HepG2 (cell line): ENCODE data around the gene KHK. TPM values are rescaled to one million over a fixed set of nuclear protein-coding genes. Genes with fewer than 3 reads are reported as not detected.

Experiments used
- ARNT ChIP-seq: fragments of 450-650 bp; IDR thresholded peaks from 2 replicates; pipeline ENCODE4 v1.6.1; 2017
- CBX1 ChIP-seq: IDR thresholded peaks from one replicate; pipeline ENCODE4 v1.6.1; 2016; ENCODE audit warnings: antibody characterized with exemption, low read depth
- HOXD1 ChIP-seq: sonication (generic); formaldehyde crosslinking; IDR thresholded peaks from 2 replicates; pipeline ENCODE4 v1.5.0; 2020; ENCODE audit warnings: missing genetic modification reagents
- MTF2 ChIP-seq: sonication (generic); formaldehyde crosslinking; IDR thresholded peaks from 2 replicates; pipeline ENCODE4 v1.5.0; 2020; ENCODE audit warnings: missing genetic modification reagents, borderline replicate concordance
- RBFOX2 ChIP-seq: fragments of 200-400 bp; formaldehyde crosslinking; IDR thresholded peaks from 2 replicates; pipeline ENCODE4 v1.6.1; 2017; ENCODE audit warnings: low read depth, mild to moderate bottlenecking, low read length
- SMARCE1 ChIP-seq: fragments of 450-650 bp; IDR thresholded peaks from 2 replicates; pipeline ENCODE4 v1.6.1; 2017; ENCODE audit warnings: borderline replicate concordance
- SRY ChIP-seq: sonication (generic); formaldehyde crosslinking; IDR thresholded peaks from 2 replicates; pipeline ENCODE4 v1.8.0; 2022; ENCODE audit warnings: mild to moderate bottlenecking, missing genetic modification reagents
- TARDBP ChIP-seq: sonication (generic); formaldehyde crosslinking; IDR thresholded peaks from 2 replicates; pipeline ENCODE4 v1.8.0; 2022; ENCODE audit warnings: mild to moderate bottlenecking, missing genetic modification reagents
- ZNF224 ChIP-seq: sonication (generic); formaldehyde crosslinking; IDR thresholded peaks from 2 replicates; pipeline ENCODE4 v1.5.0; 2020; ENCODE audit warnings: mild to moderate bottlenecking, missing genetic modification reagents
- ZNF619 ChIP-seq: sonication (generic); formaldehyde crosslinking; IDR thresholded peaks from 2 replicates; pipeline ENCODE4 v1.4.0; 2020; ENCODE audit warnings: mild to moderate bottlenecking, missing genetic modification reagents
- polyA plus RNA-seq, 8 experiments: library from polyadenylated mRNA; depleted of rRNA in 3 of 8; stranded (reverse) in 7 of 8; unstranded in 1 of 8; fragments of >200 nt; fragmentation: Illumina TruSeq in 4 of 8; extraction: Trizol in 4 of 8; gene quantifications; 2 replicates each; pipeline versions ENCODE4 v1.2.1 to v1.2.3, GENCODE V29; 2011 to 2016; ENCODE audit warnings: low read depth in 4 of 8, missing spikeins in 1 of 8, mixed read lengths in 1 of 8; ENCODE audit not compliant: insufficient read depth in 1 of 8
- total RNA-seq, 5 experiments: library from RNA; depleted of rRNA; stranded (reverse); fragments of >200 nt; fragmentation: Illumina TruSeq; extraction: Trizol; gene quantifications; 2 replicates each; pipeline ENCODE4 v1.2.3, GENCODE V29; 2016; ENCODE audit warnings: low read depth in 1 of 5
- TF ChIP-seq, protein P1 (sequence below): sonication (generic); formaldehyde crosslinking; IDR thresholded peaks from 2 replicates; pipeline ENCODE4 v1.4.0; 2020; ENCODE audit warnings: mild to moderate bottlenecking, missing genetic modification reagents
- TF ChIP-seq, protein P2 (sequence below): IDR thresholded peaks from 2 replicates; pipeline ENCODE4 v1.6.1; 2016; ENCODE audit warnings: mild to moderate bottlenecking, missing biosample characterization, missing genetic modification reagents
- TF ChIP-seq, protein P3 (sequence below): sonication (generic); formaldehyde crosslinking; IDR thresholded peaks from 2 replicates; pipeline ENCODE4 v1.8.0; 2022; ENCODE audit warnings: mild to moderate bottlenecking, missing genetic modification reagents; ENCODE audit not compliant: insufficient replicate concordance
- TF ChIP-seq, protein P4 (sequence below): sonication (generic); formaldehyde crosslinking; IDR thresholded peaks from 2 replicates; pipeline ENCODE4 v1.5.0; 2020; ENCODE audit warnings: missing genetic modification reagents

KHK gene
- total and polyA plus RNA-seq, 2 of the 13 experiments (the other 11 are each of a cell fraction or from before 2014, with no cell fraction given) = 40.9 to 99.2 TPM

DNA sequence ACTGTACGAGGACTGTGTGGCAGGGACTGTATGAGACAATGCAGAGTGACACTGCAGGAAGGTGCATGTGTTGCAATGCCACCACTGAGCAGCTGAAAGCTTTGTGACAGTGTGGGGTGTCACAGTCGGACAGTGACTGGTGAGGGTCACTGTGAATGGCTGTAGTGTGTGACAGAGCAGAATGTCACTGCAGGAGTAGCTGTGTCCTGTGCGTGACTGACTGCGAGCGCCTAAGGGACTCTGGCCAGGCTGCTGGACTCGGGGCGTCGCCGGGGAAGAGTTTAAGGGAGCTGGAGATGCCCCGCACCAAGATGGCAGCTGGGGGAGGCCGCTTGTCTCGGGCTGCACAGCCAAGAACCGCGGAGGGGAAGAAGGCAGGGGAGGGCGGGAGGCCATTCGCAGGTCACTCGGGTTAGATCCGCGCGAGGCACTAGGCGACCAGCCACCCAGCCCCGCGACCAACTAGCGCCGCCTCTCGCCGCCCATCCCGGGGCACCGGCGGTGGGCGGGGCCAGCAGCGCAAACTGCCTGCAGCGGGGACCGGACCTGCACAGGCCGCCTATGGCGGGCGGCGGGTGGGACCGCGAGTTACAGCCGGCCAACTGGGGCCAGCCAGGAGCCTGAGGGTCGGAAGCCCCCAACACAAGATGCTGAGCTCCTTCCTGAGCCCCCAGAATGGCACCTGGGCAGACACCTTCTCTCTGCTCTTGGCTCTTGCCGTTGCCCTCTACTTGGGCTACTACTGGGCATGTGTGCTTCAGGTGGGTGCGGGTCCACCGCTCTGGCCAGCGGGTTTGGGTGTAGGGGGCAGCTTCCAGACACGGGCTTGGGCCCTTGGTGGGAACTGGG, 37.0 kb downstream of the KHK start, which contains the start of gene ABHD1 (continued):
- TF ChIP-seq, protein P1, sequence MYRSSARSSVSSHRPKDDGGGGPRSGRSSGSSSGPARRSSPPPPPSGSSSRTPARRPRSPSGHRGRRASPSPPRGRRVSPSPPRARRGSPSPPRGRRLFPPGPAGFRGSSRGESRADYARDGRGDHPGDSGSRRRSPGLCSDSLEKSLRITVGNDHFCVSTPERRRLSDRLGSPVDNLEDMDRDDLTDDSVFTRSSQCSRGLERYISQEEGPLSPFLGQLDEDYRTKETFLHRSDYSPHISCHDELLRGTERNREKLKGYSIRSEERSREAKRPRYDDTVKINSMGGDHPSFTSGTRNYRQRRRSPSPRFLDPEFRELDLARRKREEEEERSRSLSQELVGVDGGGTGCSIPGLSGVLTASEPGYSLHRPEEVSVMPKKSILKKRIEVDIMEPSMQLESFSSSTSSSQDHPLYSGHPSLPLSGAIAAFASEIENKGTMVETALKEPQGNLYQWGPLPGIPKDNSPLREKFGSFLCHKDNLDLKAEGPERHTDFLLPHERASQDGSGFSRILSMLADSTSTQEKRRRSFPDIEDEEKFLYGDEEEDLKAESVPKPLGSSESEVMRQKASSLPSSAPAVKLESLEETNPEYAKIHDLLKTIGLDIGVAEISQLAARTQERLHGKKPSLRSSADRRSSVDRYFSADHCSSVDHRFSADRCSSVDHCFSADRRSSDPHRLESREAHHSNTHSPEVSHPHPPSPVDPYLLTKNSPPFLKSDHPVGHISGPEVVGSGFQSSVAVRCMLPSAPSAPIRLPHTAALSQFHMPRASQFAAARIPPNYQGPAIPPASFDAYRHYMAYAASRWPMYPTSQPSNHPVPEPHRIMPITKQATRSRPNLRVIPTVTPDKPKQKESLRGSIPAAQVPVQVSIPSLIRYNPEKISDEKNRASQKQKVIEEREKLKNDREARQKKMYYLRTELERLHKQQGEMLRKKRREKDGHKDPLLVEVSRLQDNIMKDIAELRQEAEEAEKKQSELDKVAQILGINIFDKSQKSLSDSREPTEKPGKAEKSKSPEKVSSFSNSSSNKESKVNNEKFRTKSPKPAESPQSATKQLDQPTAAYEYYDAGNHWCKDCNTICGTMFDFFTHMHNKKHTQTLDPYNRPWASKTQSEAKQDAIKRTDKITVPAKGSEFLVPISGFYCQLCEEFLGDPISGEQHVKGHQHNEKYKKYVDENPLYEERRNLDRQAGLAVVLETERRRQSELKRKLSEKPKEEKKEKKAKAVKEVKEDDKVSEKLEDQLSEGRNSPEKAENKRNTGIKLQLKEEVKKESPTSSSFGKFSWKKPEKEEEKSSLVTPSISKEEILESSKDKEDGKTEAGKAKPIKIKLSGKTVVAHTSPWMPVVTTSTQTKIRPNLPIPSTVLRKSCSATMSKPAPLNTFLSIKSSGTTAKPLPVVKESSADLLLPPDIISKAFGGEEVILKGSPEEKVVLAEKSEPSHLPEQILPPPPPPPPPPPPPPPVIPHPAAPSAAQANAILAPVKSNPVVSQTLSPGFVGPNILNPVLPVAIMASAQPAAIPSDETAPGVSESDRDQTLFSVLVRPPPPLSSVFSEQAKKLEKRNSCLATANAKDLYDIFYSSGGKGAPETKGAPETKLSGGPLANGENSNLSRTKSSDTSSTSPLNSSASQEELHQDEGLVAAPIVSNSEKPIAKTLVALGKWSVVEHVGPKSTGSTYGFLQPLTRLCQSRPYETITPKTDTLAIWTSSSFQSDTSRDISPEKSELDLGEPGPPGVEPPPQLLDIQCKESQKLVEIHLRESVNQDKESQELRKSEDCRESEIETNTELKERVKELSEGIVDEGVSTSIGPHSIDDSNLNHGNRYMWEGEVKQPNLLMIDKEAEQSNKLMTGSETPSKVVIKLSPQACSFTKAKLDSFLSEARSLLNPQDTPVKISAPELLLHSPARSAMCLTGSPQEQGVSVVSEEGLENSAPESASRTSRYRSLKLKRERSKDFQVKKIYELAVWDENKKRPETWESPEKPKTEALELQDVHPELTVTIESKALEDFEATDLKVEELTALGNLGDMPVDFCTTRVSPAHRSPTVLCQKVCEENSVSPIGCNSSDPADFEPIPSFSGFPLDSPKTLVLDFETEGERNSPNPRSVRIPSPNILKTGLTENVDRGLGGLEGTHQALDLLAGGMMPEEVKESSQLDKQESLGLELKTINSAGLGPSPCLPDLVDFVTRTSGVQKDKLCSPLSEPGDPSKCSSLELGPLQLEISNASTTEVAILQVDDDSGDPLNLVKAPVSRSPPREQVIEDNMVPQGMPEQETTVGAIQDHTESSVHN = no peak
- TF ChIP-seq MTF2 (CRISPR knock-in tag) (no peak), RBFOX2 (peak; percentile 65), ARNT (no peak), ZNF619 (CRISPR knock-in tag) (peak; percentile 65; the same call in 1 of the 2 replicates), SRY (CRISPR knock-in tag) (no peak), HOXD1 (CRISPR knock-in tag) (peak; percentile 80; the same call in 1 of the 2 replicates), SMARCE1 (no peak), TARDBP (CRISPR knock-in tag) (no peak), CBX1 (peak; percentile 88), ZNF224 (CRISPR knock-in tag) (no peak)
- TF ChIP-seq, protein P2, sequence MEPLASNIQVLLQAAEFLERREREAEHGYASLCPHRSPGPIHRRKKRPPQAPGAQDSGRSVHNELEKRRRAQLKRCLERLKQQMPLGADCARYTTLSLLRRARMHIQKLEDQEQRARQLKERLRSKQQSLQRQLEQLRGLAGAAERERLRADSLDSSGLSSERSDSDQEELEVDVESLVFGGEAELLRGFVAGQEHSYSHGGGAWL (CRISPR knock-in tag) = no peak; the same call in 1 of the 2 replicates
- TF ChIP-seq, protein P3, sequence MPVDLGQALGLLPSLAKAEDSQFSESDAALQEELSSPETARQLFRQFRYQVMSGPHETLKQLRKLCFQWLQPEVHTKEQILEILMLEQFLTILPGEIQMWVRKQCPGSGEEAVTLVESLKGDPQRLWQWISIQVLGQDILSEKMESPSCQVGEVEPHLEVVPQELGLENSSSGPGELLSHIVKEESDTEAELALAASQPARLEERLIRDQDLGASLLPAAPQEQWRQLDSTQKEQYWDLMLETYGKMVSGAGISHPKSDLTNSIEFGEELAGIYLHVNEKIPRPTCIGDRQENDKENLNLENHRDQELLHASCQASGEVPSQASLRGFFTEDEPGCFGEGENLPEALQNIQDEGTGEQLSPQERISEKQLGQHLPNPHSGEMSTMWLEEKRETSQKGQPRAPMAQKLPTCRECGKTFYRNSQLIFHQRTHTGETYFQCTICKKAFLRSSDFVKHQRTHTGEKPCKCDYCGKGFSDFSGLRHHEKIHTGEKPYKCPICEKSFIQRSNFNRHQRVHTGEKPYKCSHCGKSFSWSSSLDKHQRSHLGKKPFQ (CRISPR knock-in tag) = no peak
- TF ChIP-seq, protein P4, sequence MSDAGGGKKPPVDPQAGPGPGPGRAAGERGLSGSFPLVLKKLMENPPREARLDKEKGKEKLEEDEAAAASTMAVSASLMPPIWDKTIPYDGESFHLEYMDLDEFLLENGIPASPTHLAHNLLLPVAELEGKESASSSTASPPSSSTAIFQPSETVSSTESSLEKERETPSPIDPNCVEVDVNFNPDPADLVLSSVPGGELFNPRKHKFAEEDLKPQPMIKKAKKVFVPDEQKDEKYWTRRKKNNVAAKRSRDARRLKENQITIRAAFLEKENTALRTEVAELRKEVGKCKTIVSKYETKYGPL (CRISPR knock-in tag) = no peak
